GM19397 (cell line): ENCODE measurements around the gene NYAP1.
"Not testable (repeated sequence)": the region's sequence is repeated elsewhere in the genome, so short reads cannot be mapped to it uniquely, and the experiment has no call there.

Source experiments
- ATAC-seq: cut with Tn5 transposase; IDR thresholded peaks from one replicate; pipeline ENCODE4 v1.9.1; 2021; ENCODE audit warnings: mild to moderate bottlenecking, moderate library complexity; ENCODE audit not compliant: unreplicated experiment

Gene NYAP1

GRCh38 chr7:100481466-100481865 lies 2.3 kb upstream of the NYAP1 start:
- no peak for ATAC-seq

- no peak for ATAC-seq
Measured at GRCh38 chr7:100482728-100483089, 1.0 kb upstream of the NYAP1 start.

- peak; percentile 47 for ATAC-seq
Measured at GRCh38 chr7:100483090-100483721, 521 bp upstream of the NYAP1 start.

DNA sequence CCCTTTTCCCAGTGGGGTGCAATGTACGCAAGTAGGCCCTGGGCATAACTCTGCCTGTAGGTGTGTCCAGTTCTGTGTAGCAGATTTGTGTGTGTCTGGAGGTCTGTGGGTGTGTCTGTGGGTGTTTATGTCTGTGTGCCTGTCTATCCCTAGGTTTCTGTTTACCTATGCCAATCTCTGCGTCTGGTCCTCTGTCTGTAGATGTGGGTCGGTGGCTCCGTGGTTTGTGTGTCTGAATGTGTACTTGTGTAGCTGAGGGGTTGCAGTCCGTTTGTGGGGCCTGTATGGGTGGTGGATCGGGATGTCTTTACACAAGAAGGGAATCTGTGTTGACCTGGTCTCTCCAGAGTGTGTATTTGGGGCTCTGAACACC lies 932 bp downstream of the NYAP1 start:
- no peak for ATAC-seq

DNA sequence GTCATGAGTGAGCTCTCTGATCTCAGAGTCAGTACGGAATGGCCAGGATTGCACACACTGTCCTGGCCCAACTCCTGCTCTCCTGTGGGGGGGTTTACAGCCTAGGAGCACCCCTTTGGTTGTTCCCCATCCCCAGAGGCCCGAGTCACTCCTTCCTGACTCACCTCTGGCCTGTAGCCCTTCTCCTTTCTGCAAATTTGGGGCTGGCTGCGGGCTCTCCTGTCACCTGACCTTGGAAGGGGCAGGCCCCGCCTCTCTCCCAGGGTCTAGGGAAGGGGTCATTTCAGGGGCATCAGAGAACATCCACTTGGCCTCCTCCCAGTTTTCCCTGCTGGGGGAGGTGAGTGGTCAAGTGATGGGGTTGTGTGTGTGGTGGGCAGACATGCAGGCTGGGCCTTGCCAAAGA lies 1.7 kb downstream of the NYAP1 start:
- ATAC-seq, result no peak

- ATAC-seq, result no peak
Measured at GRCh38 chr7:100486111-100486636, 2.4 kb downstream of the NYAP1 start.

- ATAC-seq, result no peak
Measured at GRCh38 chr7:100486753-100487446, 3.2 kb downstream of the NYAP1 start.

- no peak for ATAC-seq
Measured at GRCh38 chr7:100488333-100489095, 4.8 kb downstream of the NYAP1 start.

DNA sequence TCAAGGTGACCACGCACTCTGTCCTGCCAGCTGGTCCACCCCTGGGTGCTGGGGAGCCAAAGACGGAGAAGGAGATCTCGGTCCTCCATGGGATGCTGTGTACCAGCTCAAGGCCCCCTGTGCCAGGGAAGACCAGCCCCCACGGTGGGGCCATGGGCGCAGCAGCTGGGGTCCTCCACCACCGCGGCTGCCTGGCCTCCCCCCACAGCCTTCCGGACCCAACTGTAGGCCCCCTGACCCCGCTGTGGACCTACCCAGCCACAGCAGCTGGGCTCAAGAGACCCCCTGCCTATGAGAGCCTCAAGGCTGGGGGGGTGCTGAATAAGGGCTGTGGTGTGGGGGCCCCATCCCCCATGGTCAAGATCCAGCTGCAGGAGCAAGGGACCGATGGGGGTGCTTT lies 5.4 kb downstream of the NYAP1 start:
- no peak for ATAC-seq

GRCh38 chr7:100489824-100490223 lies 6.1 kb downstream of the NYAP1 start:
- no peak for ATAC-seq

GRCh38 chr7:100490483-100491191 lies 6.9 kb downstream of the NYAP1 start:
- ATAC-seq, result no peak

GRCh38 chr7:100491192-100491578 lies 7.5 kb downstream of the NYAP1 start:
- ATAC-seq, result no peak

DNA sequence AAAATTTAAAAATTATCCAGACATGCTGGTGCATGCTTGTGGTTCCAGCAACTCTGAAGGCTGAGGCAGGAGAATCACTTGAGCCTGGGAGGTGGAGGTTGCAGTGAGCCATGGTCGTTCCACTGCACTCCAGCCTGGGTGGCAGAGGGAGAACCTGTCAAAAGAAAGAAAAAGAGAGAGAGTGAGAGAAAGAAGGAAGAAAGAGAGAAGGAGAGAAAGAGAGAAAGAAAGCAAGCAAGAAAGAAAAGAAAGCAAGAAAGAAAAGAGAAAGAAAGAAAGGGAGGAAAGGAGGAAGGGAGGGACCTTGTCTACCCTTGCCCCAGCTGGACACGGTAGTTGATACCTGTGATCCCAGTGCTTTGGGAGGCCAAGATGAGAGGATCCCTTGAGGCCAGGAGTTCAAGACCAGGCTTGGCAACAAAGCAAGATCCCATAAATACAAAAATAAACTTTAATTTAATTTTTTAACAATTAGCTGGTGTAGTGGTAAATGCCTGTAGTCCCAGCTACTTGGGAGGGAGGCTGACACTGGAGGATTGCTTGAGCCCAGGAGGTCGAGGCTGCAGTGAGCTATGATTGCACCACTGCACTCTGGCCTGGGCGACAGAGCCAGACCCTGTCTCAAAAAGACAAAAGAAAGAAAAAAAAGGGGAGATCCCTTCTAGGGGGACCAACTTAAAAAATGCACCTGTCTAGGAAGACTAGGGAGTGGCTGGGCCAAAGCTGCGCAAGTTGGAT lies 9.2 kb downstream of the NYAP1 start:
- ATAC-seq, result no peak

DNA sequence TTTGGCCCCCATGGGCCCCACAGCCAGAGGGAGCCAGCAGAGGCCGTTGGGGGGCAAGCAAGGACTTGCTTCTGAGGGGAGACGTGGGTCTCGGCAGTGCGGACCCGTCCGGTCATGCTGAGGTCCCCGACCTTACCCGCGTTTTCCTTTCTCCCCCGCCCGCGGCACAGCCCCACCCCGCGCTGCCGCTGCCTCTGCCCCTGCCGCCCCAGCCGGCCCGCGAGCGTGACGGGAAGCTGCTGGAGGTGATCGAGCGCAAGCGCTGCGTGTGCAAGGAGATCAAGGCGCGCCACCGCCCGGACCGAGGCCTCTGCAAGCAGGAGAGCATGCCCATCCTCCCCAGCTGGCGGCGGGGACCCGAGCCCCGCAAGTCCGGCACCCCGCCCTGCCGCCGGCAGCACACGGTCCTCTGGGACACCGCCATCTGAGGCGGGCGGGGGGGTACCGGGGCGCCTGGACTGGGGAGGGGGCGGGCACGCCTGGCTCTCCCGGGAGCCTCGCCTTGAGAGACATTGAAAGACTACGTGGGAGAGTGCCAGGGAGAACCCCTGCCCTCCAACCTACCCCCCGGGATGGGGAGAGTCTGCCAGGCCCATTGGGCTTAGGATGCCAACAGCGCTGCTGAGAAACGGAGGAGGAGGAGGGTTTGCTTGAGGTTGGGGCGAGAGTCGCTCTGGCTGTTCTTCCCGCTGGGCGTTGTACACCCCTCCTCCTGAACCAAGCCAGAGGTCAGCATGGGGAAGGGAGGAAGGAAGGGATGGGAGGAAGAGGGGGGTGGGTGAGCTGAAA lies 9.9 kb downstream of the NYAP1 start:
- ATAC-seq, result no peak

GRCh38 chr7:100496509-100496908 lies 12.8 kb downstream of the NYAP1 start:
- ATAC-seq, result no peak

DNA sequence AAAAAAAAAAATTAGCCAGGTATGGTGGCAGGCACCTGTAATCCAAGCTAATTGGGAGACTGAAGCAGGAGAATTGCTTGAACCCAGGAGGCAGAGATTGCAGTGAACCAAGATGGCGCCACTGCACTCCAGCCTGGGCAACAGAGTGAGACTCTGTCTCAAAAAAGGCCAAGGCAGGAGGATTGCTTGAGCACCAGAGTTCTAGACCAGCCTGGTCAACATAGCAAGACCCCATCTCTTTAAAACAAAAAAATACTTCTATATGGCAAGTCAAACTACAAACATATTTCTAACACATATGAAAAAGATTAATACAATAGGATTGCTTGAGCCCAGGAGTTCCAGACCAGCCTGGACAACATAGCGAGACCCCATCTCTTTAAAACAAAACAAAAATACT lies 17.0 kb downstream of the NYAP1 start:
- ATAC-seq, result not testable (repeated sequence)

GRCh38 chr7:100504031-100504430 lies 20.3 kb downstream of the NYAP1 start:
- not testable (repeated sequence) for ATAC-seq

- no peak for ATAC-seq
Measured at GRCh38 chr7:100504887-100505611, 21.3 kb downstream of the NYAP1 start.

DNA sequence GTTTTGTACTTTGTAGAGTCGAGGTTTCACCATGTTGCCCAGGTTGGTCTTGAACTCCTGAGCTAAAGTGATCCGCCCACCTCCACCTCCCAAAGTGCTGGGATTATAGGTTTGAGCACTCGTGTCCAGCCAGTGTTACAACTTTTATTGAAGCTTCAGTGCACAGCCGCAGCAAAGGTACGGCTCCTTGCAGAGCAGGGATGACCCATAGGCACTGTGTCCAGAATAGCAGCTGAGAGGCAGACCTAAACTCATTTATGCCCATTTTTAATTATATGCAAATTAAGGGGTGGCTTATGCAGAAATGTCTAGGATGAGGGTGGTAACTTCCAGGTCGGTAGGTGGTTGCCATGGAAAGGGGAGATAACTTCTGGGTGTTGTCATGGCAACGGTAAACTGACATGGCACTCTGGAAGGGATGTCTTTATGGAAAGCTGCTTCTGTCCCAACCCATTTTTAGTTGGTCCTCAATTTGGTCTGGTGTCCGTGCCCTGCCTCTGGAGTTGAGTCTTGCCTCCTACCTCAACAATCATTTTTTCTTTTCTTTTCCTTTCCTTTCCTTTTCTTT lies 22.7 kb downstream of the NYAP1 start:
- ATAC-seq, result no peak
